ENCODE results near the gene KCTD4.
A peak's percentile ranks its signal among the peaks of the same experiment; 100 is the strongest.

Gene KCTD4

DNA sequence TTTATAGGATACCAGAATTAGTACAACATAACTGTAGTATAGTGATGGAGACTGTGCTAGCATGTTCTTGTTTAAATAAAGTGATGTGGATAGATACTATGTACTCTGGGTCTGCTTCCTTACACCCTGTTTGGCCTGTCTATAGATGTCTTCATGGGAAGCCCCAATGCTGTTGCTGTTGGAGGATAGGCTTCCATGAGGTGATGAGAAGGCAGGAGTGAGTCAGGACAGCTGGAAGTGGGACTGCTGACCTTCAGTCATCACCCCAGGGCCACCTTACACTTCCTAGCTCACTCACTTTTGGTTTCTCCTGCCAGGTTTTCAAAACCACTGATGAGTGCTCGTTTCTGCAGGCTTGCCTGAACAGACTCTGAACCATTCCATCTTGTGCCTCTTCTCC, 4.2 kb downstream of the KCTD4 start:
- H3K4me3 ChIP-seq (ENCODE audit: low read depth, low read length), result no peak overlapping the region
- no peak for TF ChIP-seq ZFP41 (tag by site-specific recombination; IDR thresholded peaks at IDR 0.05; ENCODE audit: borderline replicate concordance)
- TF ChIP-seq ZNF48 (tag by site-specific recombination; IDR thresholded peaks at IDR 0.05), result no peak
- TF ChIP-seq ZNF785 (tag by site-specific recombination; IDR thresholded peaks at IDR 0.05), result no peak
- TF ChIP-seq SCRT2 (tag by site-specific recombination; IDR thresholded peaks at IDR 0.05), result no peak
- POLR2A ChIA-PET, result no interaction called here
- H3K4me1 ChIP-seq (ENCODE audit: control insufficient read depth, insufficient read depth, low read length), result no peaks in the 10 kb centered on the region
- no peaks in the 10 kb centered on the region for H3K9me3 ChIP-seq (ENCODE audit: control insufficient read depth, insufficient read depth, low read depth, low read length)
- no peak overlapping the region for H3K27ac ChIP-seq (ENCODE audit: extremely low read depth, low read depth, low read length)
- CTCF ChIA-PET, result interaction anchor here (1.2 kb wide), 1 partner anchor 84 kb away, joined by 5 read pairs; no protein-coding TSS in a partner anchor
- no peaks in the 10 kb centered on the region for H3K36me3 ChIP-seq (ENCODE audit: control insufficient read depth in 2 of 2, insufficient read depth in 1 of 2, low read length in 2 of 2)

DNA sequence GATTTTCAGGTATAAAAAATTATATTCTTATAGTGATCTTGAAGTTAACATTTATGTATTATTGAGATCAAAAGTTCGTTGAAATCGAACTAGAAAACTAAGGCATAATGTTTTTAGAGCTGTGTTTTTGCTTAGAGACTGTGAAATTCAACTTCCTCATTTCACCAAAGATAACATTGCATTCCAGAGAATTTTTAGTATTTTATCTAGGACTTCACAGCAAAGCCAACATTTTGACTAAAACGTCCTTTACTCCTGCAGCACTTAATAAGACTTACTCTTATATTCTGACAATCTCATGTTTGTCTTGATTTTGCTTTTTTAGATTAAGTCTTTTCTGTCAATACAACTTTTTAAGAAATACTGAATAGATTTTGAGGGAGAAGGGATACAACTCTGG, 4.7 kb downstream of the KCTD4 start:
- H3K9me3 ChIP-seq (ENCODE audit: control insufficient read depth, insufficient read depth, low read depth, low read length), result no peaks in the 10 kb centered on the region
- H3K4me1 ChIP-seq (ENCODE audit: control insufficient read depth, insufficient read depth, low read length), result no peaks in the 10 kb centered on the region
- TF ChIP-seq, protein P1, sequence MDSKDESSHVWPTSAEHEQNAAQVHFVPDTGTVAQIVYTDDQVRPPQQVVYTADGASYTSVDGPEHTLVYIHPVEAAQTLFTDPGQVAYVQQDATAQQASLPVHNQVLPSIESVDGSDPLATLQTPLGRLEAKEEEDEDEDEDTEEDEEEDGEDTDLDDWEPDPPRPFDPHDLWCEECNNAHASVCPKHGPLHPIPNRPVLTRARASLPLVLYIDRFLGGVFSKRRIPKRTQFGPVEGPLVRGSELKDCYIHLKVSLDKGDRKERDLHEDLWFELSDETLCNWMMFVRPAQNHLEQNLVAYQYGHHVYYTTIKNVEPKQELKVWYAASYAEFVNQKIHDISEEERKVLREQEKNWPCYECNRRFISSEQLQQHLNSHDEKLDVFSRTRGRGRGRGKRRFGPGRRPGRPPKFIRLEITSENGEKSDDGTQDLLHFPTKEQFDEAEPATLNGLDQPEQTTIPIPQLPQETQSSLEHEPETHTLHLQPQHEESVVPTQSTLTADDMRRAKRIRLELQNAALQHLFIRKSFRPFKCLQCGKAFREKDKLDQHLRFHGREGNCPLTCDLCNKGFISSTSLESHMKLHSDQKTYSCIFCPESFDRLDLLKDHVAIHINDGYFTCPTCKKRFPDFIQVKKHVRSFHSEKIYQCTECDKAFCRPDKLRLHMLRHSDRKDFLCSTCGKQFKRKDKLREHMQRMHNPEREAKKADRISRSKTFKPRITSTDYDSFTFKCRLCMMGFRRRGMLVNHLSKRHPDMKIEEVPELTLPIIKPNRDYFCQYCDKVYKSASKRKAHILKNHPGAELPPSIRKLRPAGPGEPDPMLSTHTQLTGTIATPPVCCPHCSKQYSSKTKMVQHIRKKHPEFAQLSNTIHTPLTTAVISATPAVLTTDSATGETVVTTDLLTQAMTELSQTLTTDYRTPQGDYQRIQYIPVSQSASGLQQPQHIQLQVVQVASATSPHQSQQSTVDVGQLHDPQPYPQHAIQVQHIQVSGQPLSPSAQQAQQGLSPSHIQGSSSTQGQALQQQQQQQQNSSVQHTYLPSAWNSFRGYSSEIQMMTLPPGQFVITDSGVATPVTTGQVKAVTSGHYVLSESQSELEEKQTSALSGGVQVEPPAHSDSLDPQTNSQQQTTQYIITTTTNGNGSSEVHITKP (tag by site-specific recombination; IDR thresholded peaks at IDR 0.05), result no peak
- TF ChIP-seq ZNF311 (tag by site-specific recombination; IDR thresholded peaks at IDR 0.05; ENCODE audit: borderline replicate concordance) (no peak), ZNF274 (IDR thresholded peaks at IDR 0.05; ENCODE audit: low read length) (no peak), ZNF274 (tag by site-specific recombination; IDR thresholded peaks at IDR 0.05; ENCODE audit: borderline replicate concordance) (no peak), ZNF114 (tag by site-specific recombination; IDR thresholded peaks at IDR 0.05) (no peak)
- TF ChIP-seq, protein P2, sequence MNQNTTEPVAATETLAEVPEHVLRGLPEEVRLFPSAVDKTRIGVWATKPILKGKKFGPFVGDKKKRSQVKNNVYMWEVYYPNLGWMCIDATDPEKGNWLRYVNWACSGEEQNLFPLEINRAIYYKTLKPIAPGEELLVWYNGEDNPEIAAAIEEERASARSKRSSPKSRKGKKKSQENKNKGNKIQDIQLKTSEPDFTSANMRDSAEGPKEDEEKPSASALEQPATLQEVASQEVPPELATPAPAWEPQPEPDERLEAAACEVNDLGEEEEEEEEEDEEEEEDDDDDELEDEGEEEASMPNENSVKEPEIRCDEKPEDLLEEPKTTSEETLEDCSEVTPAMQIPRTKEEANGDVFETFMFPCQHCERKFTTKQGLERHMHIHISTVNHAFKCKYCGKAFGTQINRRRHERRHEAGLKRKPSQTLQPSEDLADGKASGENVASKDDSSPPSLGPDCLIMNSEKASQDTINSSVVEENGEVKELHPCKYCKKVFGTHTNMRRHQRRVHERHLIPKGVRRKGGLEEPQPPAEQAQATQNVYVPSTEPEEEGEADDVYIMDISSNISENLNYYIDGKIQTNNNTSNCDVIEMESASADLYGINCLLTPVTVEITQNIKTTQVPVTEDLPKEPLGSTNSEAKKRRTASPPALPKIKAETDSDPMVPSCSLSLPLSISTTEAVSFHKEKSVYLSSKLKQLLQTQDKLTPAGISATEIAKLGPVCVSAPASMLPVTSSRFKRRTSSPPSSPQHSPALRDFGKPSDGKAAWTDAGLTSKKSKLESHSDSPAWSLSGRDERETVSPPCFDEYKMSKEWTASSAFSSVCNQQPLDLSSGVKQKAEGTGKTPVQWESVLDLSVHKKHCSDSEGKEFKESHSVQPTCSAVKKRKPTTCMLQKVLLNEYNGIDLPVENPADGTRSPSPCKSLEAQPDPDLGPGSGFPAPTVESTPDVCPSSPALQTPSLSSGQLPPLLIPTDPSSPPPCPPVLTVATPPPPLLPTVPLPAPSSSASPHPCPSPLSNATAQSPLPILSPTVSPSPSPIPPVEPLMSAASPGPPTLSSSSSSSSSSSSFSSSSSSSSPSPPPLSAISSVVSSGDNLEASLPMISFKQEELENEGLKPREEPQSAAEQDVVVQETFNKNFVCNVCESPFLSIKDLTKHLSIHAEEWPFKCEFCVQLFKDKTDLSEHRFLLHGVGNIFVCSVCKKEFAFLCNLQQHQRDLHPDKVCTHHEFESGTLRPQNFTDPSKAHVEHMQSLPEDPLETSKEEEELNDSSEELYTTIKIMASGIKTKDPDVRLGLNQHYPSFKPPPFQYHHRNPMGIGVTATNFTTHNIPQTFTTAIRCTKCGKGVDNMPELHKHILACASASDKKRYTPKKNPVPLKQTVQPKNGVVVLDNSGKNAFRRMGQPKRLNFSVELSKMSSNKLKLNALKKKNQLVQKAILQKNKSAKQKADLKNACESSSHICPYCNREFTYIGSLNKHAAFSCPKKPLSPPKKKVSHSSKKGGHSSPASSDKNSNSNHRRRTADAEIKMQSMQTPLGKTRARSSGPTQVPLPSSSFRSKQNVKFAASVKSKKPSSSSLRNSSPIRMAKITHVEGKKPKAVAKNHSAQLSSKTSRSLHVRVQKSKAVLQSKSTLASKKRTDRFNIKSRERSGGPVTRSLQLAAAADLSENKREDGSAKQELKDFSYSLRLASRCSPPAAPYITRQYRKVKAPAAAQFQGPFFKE (tag by site-specific recombination; IDR thresholded peaks at IDR 0.05; ENCODE audit: borderline replicate concordance), result no peak
- no peaks in the 10 kb centered on the region for H3K36me3 ChIP-seq (ENCODE audit: control insufficient read depth in 2 of 2, insufficient read depth in 1 of 2, low read length in 2 of 2)
- no peak overlapping the region for H3K27ac ChIP-seq (ENCODE audit: extremely low read depth, low read depth, low read length)
- ChIA-PET CTCF (interaction anchor here (1.2 kb wide), 1 partner anchor 85 kb away, joined by 5 read pairs; no protein-coding TSS in a partner anchor), POLR2A (no interaction called here)
- no peak overlapping the region for H3K4me3 ChIP-seq (ENCODE audit: low read depth, low read length)

DNA sequence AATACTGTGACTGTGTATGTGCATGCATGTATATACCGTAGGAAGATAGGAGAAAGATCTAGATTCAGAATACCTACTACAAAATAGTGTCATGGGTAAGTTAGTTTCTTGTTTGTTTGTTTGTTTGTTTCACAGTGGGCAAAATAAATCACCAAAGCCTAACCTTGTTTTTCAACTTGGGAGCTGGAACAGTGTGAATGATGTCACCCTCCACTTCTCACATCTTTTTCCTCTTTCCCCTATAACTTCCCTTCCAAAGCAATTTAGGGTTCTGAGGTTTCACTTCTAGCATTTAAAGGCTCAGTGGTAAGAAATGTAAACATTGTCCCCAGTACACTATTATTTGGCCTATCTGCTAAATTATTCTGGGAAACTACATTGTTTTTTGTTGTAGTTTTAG, 5.4 kb downstream of the KCTD4 start:
- Histone ChIP-seq H3K4me1 (ENCODE audit: control insufficient read depth, insufficient read depth, low read length) (no peaks in the 10 kb centered on the region), H3K4me3 (ENCODE audit: low read depth, low read length) (no peak overlapping the region), H3K9me3 (ENCODE audit: control insufficient read depth, insufficient read depth, low read depth, low read length) (no peaks in the 10 kb centered on the region), H3K27ac (ENCODE audit: extremely low read depth, low read depth, low read length) (no peak overlapping the region), H3K36me3 (ENCODE audit: control insufficient read depth in 2 of 2, insufficient read depth in 1 of 2, low read length in 2 of 2) (no peaks in the 10 kb centered on the region)
- CTCF ChIA-PET, result interaction anchor here (1.2 kb wide), 1 partner anchor 86 kb away, joined by 5 read pairs; no protein-coding TSS in a partner anchor
- 0 out of 2 replicates have a peak, but pooled peaks have one; percentile 20 for TF ChIP-seq ZNF600 (tag by site-specific recombination; IDR thresholded peaks at IDR 0.05)
- TF ChIP-seq, protein P3, sequence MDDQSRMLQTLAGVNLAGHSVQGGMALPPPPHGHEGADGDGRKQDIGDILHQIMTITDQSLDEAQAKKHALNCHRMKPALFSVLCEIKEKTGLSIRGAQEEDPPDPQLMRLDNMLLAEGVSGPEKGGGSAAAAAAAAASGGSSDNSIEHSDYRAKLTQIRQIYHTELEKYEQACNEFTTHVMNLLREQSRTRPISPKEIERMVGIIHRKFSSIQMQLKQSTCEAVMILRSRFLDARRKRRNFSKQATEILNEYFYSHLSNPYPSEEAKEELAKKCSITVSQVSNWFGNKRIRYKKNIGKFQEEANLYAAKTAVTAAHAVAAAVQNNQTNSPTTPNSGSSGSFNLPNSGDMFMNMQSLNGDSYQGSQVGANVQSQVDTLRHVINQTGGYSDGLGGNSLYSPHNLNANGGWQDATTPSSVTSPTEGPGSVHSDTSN (CRISPR knock-in tag; IDR thresholded peaks at IDR 0.05), result no peak
- TF ChIP-seq, protein P4, sequence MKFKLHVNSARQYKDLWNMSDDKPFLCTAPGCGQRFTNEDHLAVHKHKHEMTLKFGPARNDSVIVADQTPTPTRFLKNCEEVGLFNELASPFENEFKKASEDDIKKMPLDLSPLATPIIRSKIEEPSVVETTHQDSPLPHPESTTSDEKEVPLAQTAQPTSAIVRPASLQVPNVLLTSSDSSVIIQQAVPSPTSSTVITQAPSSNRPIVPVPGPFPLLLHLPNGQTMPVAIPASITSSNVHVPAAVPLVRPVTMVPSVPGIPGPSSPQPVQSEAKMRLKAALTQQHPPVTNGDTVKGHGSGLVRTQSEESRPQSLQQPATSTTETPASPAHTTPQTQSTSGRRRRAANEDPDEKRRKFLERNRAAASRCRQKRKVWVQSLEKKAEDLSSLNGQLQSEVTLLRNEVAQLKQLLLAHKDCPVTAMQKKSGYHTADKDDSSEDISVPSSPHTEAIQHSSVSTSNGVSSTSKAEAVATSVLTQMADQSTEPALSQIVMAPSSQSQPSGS (tag by site-specific recombination; IDR thresholded peaks at IDR 0.05; ENCODE audit: low read depth), result peak; percentile 67; the same call in 1 of the 2 replicates
- TF ChIP-seq ZNF629 (tag by site-specific recombination; IDR thresholded peaks at IDR 0.05), result peak; percentile 31; the same call in 1 of the 2 replicates
- peak; percentile 30; the same call in 1 of the 2 replicates for TF ChIP-seq PRDM1 (tag by site-specific recombination; IDR thresholded peaks at IDR 0.05)
- POLR2A ChIA-PET, result no interaction called here
